ENCODE measurements around the gene ITIH4.

Gene ITIH4

DNA sequence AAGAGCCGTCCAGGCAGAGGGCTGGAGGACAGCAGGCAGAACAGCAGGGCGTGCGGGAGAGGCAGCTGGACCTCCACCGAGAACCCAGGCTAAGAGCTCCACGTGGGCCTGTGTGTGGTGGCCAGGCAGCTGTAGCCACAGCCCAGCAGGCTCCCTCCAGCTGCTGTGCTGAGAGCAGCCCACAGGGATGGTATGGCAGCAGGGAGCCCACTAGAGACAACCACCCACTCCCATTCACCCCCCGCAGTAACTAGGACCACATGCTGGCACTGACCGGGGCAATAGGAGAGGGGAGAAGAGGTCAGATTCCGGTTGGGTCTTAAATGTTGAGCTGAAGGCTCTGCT lies 29.9 kb upstream of the ITIH4 start:
- Mint-ChIP-seq H3K4me1 (ENCODE audit: low read depth in 2 of 2) (peaks cover 10 to 30% of the 10 kb centered on the region in 2 donors), H3K4me3 (no peak overlapping the region), H3K36me3 (ENCODE audit: insufficient read depth) (peaks cover 10% of the 10 kb centered on the region), H3K9me3 (peaks cover 0 to 2% of the 10 kb centered on the region in 2 donors), H3K27me3 (no peaks in the 10 kb centered on the region), H3K27ac (no peak overlapping the region)
- DNase-seq (no peak), ATAC-seq (replicated peaks) (no peak)

DNA sequence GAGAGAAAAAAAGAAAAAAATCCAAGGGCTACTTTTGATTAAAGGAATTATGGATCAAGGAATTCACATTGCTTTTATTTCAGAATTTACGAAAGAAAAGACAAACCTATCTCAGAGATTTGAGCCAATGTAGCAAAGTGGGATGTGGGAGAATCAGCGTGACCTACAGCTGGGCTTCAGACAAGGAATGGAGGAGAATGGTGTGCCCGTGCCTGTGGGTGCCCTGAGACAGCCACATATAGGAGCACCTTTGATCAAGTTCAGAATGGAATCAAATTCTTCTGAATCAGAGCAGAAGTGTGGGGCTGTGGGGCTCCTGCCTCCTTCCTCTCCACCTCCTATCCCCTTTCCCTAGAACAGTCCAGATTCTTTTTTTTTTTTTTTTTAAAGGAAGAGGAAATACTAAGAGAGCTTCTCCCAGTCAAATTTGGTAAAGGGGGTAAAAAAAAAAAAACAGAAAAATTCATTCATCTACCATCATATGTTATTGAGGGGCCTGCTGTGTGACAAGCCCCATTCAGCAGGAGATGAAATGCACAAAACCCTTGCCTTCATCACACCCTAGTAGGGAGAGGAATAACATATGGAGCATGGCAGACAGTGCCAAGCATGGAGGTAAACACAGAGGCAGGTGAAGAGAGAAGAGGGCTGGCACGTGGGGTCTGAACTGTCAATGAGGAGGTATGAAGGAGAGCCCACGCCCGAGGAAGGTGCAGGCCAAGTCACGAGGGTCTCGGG lies 29.4 kb upstream of the ITIH4 start:
- no peak overlapping the region for H3K4me3 Mint-ChIP-seq
- DNase-seq, result no peak
- no peak for ATAC-seq (replicated peaks)
- H3K27me3 Mint-ChIP-seq, result no peaks in the 10 kb centered on the region
- peaks cover 10% of the 10 kb centered on the region for H3K36me3 Mint-ChIP-seq (ENCODE audit: insufficient read depth)
- no peak overlapping the region for H3K27ac Mint-ChIP-seq
- H3K4me1 Mint-ChIP-seq (ENCODE audit: low read depth in 2 of 2), result peaks cover 10 to 30% of the 10 kb centered on the region in 2 donors
- no peaks in the 10 kb centered on the region for H3K9me3 Mint-ChIP-seq

DNA sequence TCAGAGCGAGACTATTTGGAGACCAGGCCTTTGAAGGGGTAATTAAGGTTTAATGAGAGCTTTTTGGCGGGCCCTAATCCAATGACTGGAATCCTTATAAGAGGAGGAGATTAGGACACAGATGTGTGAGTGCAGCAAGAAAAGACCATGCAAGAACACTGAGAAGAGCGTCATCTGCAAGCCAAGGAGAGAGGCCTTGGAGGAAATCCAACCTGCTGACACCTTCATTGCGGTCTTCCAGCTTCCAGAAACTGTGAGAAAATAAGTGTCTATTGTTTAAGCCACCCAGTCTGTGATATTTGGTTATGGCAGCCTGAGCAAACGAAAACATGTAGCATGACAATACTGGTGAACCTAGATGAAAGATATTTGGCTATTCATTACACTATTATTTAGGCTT lies 27.4 kb upstream of the ITIH4 start:
- peaks cover 10% of the 10 kb centered on the region for H3K36me3 Mint-ChIP-seq (ENCODE audit: insufficient read depth)
- H3K4me1 Mint-ChIP-seq (ENCODE audit: low read depth in 2 of 2), result peaks cover 10 to 30% of the 10 kb centered on the region in 2 donors

DNA sequence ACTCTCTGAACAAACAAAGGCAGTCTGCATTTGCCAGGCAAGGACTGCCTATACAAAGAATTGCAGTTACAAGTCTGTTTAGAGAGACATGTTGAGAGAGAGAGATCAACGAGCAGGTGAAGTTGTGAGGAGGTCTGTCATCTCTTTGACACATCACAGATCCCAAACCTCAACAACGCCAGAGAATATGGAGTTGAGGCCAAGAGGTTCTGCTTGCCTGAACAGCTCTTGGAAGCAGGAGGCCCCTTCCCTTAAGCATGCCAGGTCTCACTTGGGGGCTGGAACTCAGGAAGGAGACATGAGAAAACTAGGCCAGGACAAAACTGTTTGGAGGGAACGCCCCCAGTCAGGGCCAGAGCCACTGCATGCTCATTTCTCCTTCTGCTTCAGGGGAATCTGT lies 26.7 kb upstream of the ITIH4 start:
- H3K36me3 Mint-ChIP-seq (ENCODE audit: insufficient read depth), result peaks cover 12% of the 10 kb centered on the region
- ATAC-seq (replicated peaks) (no peak), DNase-seq (no peak)
- no peak overlapping the region for H3K4me3 Mint-ChIP-seq
- peak overlapping the region; percentile 68 to 72 for H3K27ac Mint-ChIP-seq
- peaks cover 6 to 23% of the 10 kb centered on the region in 2 donors for H3K4me1 Mint-ChIP-seq (ENCODE audit: low read depth in 2 of 2)
- no peaks in the 10 kb centered on the region for H3K9me3 Mint-ChIP-seq
- no peaks in the 10 kb centered on the region for H3K27me3 Mint-ChIP-seq

More for the DNA sequence above, 27.4 kb upstream of the ITIH4 start:
- H3K27ac Mint-ChIP-seq, result peak overlapping the region in 1 of 2 donors; percentile 50
- ATAC-seq (replicated peaks) (no peak), DNase-seq (no peak)
- H3K4me3 Mint-ChIP-seq, result no peak overlapping the region
- H3K27me3 Mint-ChIP-seq, result no peaks in the 10 kb centered on the region
- H3K9me3 Mint-ChIP-seq, result no peaks in the 10 kb centered on the region

DNA sequence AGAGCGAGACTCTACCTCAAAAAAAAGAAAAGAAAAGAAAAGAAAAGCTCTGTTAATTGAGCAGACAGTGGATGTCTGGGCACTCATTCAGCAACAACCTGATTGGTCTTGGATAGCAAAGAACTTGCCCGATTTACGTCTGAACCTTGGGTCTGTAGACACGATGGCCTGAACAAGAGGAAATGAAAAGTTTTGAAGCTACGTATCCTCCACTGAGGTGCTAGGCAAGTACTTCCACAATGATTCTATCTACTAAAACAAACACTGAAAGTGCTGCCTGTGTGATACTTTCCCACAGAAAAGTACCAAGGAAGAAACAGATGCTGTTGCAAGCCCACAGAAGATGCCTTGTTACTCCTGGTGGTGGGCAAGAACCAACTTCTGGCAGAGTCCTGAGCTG lies 26.2 kb upstream of the ITIH4 start:
- Mint-ChIP-seq H3K9me3 (no peaks in the 10 kb centered on the region), H3K27ac (peak overlapping the region; percentile 68 to 72), H3K4me3 (no peak overlapping the region), H3K36me3 (ENCODE audit: insufficient read depth) (peaks cover 9% of the 10 kb centered on the region), H3K4me1 (ENCODE audit: low read depth in 2 of 2) (peaks cover 5 to 19% of the 10 kb centered on the region in 2 donors), H3K27me3 (no peaks in the 10 kb centered on the region)
- no peak for ATAC-seq (replicated peaks)
- DNase-seq, result no peak

DNA sequence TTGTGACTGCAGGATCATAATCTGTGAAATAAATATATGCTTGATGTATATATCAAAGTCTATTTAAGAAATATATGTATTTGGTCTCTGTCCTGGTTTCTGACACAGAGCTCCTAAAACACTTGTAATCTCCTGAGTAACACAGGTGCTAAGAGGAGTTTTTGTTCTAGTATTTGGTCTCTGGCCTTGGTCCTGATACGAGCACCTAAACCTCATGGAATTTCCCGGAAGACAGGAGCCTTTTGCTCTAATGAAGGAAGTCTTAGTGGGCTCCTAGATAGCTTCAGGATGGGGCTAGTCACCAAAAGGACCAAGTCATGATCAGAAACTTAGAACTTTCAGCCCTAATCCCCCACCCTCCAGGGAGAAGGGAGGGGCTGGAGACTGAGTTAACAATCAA lies 23.5 kb upstream of the ITIH4 start:
- no peaks in the 10 kb centered on the region for H3K27me3 Mint-ChIP-seq
- no peak for DNase-seq
- ATAC-seq (replicated peaks), result no peak
- H3K9me3 Mint-ChIP-seq, result no peaks in the 10 kb centered on the region
- H3K36me3 Mint-ChIP-seq (ENCODE audit: insufficient read depth), result peaks cover 25% of the 10 kb centered on the region
- H3K4me3 Mint-ChIP-seq, result no peak overlapping the region
- peaks cover 2 to 9% of the 10 kb centered on the region in 2 donors for H3K4me1 Mint-ChIP-seq (ENCODE audit: low read depth in 2 of 2)
- H3K27ac Mint-ChIP-seq, result peak overlapping the region in 1 of 2 donors; percentile 31

DNA sequence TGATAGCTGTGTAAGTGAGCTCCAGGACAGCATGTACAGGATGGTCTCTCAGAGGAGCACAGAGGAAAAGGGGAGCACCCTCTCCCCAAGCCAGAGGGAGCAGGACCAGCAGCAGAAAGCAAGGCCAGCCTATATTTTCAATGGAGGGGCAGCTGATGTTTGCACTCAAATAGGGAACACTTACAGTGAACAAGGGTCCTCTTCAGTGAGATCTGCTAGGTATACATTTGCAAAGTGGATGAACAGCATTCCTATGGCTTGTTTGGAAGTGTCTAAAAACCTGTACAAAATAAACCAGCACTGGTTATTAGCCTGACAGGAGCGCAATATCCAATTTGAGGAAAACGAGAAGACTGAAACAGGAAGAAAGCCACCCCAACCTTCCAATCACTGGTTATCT lies 21.9 kb upstream of the ITIH4 start:
- peak overlapping the region in 1 of 2 donors; percentile 18 for H3K27ac Mint-ChIP-seq
- DNase-seq, result no peak
- H3K9me3 Mint-ChIP-seq, result no peaks in the 10 kb centered on the region

DNA sequence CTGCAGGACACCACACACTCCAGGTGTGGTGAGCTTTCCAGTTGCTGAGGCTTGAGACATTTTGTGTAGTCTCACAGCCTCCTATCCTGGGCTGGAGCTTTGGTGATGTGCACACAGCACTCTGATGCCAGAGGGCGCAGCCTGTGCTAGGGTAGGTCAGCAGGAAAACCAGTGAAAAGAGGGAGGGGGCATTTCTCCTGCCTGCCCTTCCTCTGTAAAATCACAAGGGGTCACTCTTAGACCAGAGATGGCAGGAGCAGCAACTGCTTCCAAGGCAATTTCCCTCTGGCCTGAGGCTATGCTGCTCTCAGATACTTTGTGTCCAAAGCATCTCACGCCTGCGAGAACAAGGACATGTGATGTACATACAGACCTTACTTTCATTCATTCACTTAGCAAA lies 20.9 kb upstream of the ITIH4 start:
- Mint-ChIP-seq H3K27ac (no peak overlapping the region), H3K9me3 (no peaks in the 10 kb centered on the region), H3K4me3 (no peak overlapping the region), H3K36me3 (ENCODE audit: insufficient read depth) (peaks cover 33% of the 10 kb centered on the region), H3K4me1 (ENCODE audit: low read depth in 2 of 2) (peaks cover 2 to 5% of the 10 kb centered on the region in 2 donors), H3K27me3 (no peaks in the 10 kb centered on the region)
- DNase-seq (no peak), ATAC-seq (replicated peaks) (no peak)

More for the DNA sequence above, 21.9 kb upstream of the ITIH4 start:
- no peaks in the 10 kb centered on the region for H3K27me3 Mint-ChIP-seq
- no peak for ATAC-seq (replicated peaks)
- H3K4me1 Mint-ChIP-seq (ENCODE audit: low read depth in 2 of 2), result peaks cover 2 to 9% of the 10 kb centered on the region in 2 donors
- H3K36me3 Mint-ChIP-seq (ENCODE audit: insufficient read depth), result peaks cover 33% of the 10 kb centered on the region
- no peak overlapping the region for H3K4me3 Mint-ChIP-seq

DNA sequence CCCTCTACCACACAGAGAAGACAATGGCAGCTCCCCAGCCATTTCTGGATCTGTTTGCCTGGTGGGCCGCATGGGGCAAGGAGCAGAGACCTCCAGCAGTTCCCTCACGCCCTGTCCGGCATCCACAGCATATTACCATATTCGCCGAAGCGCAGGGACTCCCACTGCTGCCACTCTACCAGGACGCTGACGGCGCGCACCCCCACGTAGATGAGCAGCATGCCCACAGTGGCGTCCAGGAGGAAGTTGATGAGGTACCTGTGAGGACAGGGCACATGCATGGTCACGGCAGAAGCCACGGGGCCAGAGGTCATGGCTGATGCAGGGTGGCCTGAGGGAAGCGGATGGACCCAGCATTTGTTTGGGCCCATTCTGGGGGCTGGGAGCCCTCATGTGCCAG lies 19.2 kb upstream of the ITIH4 start:
- no peak overlapping the region for H3K27ac Mint-ChIP-seq
- H3K36me3 Mint-ChIP-seq (ENCODE audit: insufficient read depth), result peaks cover 37% of the 10 kb centered on the region
- DNase-seq (no peak), ATAC-seq (replicated peaks) (no peak)
- H3K4me3 Mint-ChIP-seq, result no peak overlapping the region
- no peaks in the 10 kb centered on the region for H3K9me3 Mint-ChIP-seq
- H3K27me3 Mint-ChIP-seq, result no peaks in the 10 kb centered on the region
- no peaks in the 10 kb centered on the region for H3K4me1 Mint-ChIP-seq (ENCODE audit: low read depth in 2 of 2)

DNA sequence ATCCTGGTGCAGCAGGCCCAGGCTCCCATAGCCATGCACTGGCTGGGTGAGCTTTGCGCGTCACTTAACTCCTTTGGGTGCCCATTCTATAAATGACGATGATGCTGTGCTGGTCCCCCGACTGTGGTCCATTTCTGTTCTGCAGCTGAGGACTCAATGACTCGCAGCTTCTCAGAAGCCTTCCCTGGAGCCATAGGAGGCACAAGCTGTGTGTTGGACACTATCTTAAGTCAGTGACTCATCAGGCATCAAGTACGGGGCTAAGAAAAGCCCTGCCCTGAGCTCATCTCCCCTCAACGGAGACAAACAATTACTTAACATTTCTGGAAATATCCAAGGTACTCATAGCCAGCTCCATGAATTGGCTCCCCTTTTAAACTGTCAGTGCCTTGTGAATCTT lies 18.1 kb upstream of the ITIH4 start:
- peaks cover 43% of the 10 kb centered on the region for H3K36me3 Mint-ChIP-seq (ENCODE audit: insufficient read depth)
- H3K4me1 Mint-ChIP-seq (ENCODE audit: low read depth in 2 of 2), result no peaks in the 10 kb centered on the region
- ATAC-seq (replicated peaks), result no peak

DNA sequence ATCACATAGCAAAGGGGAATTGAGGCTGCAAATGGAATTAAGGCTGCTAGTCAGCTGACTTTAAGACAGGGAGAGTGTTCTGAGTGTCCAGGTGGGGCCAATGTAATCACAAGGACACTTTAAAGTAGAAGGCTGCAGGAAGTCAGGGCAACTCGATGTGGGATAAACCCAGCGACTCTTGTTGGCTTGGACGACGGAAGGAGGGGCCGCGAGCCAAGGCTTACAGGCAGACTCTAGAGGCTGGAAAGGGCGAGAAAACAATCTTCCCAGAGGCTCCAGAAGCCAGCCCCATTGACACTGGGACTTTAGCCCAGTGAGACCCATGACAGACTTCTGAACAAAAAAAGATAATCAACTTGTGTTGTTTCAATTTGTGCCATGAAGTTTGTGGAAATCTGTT lies 17.3 kb upstream of the ITIH4 start:
- Mint-ChIP-seq H3K4me1 (ENCODE audit: low read depth in 2 of 2) (no peaks in the 10 kb centered on the region), H3K36me3 (ENCODE audit: insufficient read depth) (peaks cover 43% of the 10 kb centered on the region), H3K4me3 (no peak overlapping the region), H3K9me3 (no peaks in the 10 kb centered on the region), H3K27me3 (no peaks in the 10 kb centered on the region), H3K27ac (no peak overlapping the region)
- ATAC-seq (replicated peaks) (no peak), DNase-seq (no peak)

More for the DNA sequence above, 18.1 kb upstream of the ITIH4 start:
- no peak overlapping the region for H3K4me3 Mint-ChIP-seq
- H3K27ac Mint-ChIP-seq, result no peak overlapping the region
- no peaks in the 10 kb centered on the region for H3K27me3 Mint-ChIP-seq
- DNase-seq, result no peak
- H3K9me3 Mint-ChIP-seq, result no peaks in the 10 kb centered on the region

DNA sequence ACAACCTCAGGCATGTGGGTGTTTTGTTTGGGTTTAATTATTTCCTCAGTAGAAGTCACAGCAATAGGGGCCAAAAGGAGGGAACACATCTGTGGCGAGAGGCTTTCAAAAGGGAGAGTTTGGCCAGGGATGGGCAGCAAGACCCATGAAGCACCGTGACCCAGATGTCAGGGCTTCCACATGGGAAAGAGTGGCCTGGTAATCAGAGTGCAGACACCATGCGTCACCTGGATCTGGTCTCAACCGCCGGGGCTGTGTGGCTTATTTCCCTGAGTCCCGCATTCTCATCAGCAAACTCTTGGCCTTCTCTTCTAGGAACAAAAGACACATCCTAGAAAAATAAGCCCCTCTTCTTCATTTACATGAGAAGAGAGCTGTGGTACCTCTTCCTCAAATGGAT lies 16.8 kb upstream of the ITIH4 start:
- H3K36me3 Mint-ChIP-seq (ENCODE audit: insufficient read depth), result peaks cover 40% of the 10 kb centered on the region
- DNase-seq, result no peak
- no peak overlapping the region for H3K27ac Mint-ChIP-seq
- H3K9me3 Mint-ChIP-seq, result no peaks in the 10 kb centered on the region
- no peak overlapping the region for H3K4me3 Mint-ChIP-seq
- no peaks in the 10 kb centered on the region for H3K4me1 Mint-ChIP-seq (ENCODE audit: low read depth in 2 of 2)
- H3K27me3 Mint-ChIP-seq, result no peaks in the 10 kb centered on the region
- no peak for ATAC-seq (replicated peaks)

DNA sequence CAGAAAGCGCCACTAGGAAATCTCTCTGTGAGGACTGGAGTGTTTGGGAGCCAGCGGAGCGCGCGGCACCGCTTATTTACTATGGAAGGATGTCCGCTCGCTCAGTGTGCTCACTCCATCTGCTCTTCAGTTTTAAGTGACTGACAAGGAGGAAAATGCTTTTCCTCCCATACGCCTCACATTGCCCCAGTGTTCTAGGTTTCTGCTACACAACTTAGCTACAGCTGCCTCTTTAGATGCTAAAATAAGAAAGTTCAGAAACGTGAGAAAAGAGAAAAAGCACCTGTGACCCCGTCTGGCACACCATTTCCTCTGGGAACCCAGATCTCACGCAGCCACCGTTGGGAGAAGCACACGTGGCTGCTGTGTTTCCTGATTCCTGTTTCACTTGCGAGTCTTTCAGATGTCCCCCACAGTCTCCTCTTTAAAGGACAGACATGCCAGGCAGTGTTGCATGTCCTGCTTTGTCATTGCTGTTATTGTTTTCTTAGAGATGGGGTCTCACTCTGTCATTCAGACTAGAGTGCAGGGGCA lies 16.0 kb upstream of the ITIH4 start:
- H3K9me3 Mint-ChIP-seq, result no peaks in the 10 kb centered on the region
- H3K27me3 Mint-ChIP-seq, result no peaks in the 10 kb centered on the region
- H3K36me3 Mint-ChIP-seq (ENCODE audit: insufficient read depth), result peaks cover 38% of the 10 kb centered on the region
- no peak overlapping the region for H3K4me3 Mint-ChIP-seq
- ATAC-seq (replicated peaks) (no peak), DNase-seq (no peak)
- H3K4me1 Mint-ChIP-seq (ENCODE audit: low read depth in 2 of 2), result peaks cover 0 to 4% of the 10 kb centered on the region in 2 donors
- H3K27ac Mint-ChIP-seq, result peak overlapping the region in 1 of 2 donors; percentile 13

DNA sequence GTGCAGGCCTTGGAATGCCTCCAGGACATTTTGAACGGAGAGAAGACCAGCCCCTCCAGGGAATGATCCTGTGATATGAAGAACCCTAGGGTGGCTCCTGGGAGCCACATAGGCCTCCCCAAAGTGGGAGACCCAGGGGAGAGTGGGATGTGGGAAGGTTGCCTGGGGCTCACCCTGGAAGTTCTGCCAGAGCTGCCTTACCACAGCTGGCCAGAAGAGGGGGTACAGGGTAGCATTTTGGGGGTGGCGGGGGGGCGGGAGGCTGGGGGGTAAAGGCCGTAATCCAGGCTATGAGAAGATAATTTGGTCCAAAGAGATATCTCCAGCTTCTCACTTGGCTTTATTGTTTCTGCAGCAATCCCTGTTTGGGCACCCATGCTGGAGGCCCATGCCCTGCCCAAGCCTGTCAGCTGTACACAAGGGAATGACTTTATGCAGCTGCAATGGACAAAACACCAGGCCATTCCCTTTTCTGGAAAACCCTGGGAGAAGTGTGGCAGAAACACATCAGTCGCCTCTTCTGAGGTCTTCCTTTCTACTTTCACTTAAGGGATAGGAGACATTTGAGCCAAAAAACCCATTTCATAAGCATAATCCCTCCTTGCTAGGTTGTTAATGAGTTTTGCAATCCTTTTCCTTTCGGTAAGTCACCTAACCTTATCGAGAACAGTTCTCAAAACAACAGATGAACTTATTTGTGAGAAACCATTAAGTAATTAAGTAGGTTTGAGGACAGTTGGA lies 15.4 kb upstream of the ITIH4 start:
- no peaks in the 10 kb centered on the region for H3K9me3 Mint-ChIP-seq
- no peaks in the 10 kb centered on the region for H3K27me3 Mint-ChIP-seq
- H3K36me3 Mint-ChIP-seq (ENCODE audit: insufficient read depth), result peaks cover 32% of the 10 kb centered on the region
- ATAC-seq (replicated peaks) (no peak), DNase-seq (peak in 1 of 3 experiments; percentile 19)
- no peak overlapping the region for H3K27ac Mint-ChIP-seq
- peaks cover 0 to 4% of the 10 kb centered on the region in 2 donors for H3K4me1 Mint-ChIP-seq (ENCODE audit: low read depth in 2 of 2)
- no peak overlapping the region for H3K4me3 Mint-ChIP-seq
